ENCODE measurements around the gene KRT77. TPM values are rescaled to one million over a fixed set of nuclear protein-coding genes. Genes with fewer than 3 reads are reported as not detected.

The KRT77 gene
- total and polyA plus RNA-seq, 10 of the 15 experiments (the other 5 are each of a cell fraction or from before 2014, with no cell fraction given): not detected

DNA sequence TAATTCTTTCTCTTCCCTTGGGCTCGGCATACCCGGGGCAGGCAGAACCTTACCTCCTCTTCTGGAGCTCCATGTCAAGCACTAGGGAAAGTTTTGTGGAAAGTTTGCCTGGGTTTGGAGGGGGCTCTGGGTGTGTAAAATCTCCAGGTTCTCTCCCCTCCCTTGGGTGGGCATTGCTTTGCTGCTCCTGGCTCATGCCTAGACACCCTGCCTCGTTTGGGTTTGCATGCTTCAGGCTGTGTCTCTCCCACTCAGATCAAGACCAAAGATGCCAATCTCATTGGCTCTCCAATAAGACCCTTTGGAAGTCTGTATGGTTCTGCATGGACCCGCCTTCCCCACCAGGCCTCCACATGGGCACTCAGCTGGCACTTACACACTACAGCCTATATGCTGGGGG, 45.1 kb downstream of the KRT77 start (continued):
- TF ChIP-seq, protein P1, sequence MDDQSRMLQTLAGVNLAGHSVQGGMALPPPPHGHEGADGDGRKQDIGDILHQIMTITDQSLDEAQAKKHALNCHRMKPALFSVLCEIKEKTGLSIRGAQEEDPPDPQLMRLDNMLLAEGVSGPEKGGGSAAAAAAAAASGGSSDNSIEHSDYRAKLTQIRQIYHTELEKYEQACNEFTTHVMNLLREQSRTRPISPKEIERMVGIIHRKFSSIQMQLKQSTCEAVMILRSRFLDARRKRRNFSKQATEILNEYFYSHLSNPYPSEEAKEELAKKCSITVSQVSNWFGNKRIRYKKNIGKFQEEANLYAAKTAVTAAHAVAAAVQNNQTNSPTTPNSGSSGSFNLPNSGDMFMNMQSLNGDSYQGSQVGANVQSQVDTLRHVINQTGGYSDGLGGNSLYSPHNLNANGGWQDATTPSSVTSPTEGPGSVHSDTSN (IDR thresholded peaks at IDR 0.05; ENCODE audit: insufficient replicate concordance, low read depth, low read length): no peak
- TF ChIP-seq EGR1 (IDR thresholded peaks at IDR 0.05; ENCODE audit: borderline replicate concordance in 1 of 2, low read depth in 2 of 2, low read length in 2 of 2): no peak
- no peak for TF ChIP-seq STAT1 (conservative IDR thresholded peaks at IDR 0.05)
- no peak for TF ChIP-seq MEF2B (IDR thresholded peaks at IDR 0.05; ENCODE audit: partially characterized antibody, poor library complexity, severe bottlenecking)
- no peak for TF ChIP-seq IKZF2 (IDR thresholded peaks at IDR 0.05)
- no peak for TF ChIP-seq TBL1XR1 (IDR thresholded peaks at IDR 0.05; ENCODE audit: low read depth, low read length)
- TF ChIP-seq KDM1A (IDR thresholded peaks at IDR 0.05; ENCODE audit: borderline replicate concordance): no peak
- TF ChIP-seq RCOR1 (conservative IDR thresholded peaks at IDR 0.05; ENCODE audit: low read depth, low read length): no peak
- no peak for TF ChIP-seq STAT3 (IDR thresholded peaks at IDR 0.05; ENCODE audit: low read depth, low read length)

DNA sequence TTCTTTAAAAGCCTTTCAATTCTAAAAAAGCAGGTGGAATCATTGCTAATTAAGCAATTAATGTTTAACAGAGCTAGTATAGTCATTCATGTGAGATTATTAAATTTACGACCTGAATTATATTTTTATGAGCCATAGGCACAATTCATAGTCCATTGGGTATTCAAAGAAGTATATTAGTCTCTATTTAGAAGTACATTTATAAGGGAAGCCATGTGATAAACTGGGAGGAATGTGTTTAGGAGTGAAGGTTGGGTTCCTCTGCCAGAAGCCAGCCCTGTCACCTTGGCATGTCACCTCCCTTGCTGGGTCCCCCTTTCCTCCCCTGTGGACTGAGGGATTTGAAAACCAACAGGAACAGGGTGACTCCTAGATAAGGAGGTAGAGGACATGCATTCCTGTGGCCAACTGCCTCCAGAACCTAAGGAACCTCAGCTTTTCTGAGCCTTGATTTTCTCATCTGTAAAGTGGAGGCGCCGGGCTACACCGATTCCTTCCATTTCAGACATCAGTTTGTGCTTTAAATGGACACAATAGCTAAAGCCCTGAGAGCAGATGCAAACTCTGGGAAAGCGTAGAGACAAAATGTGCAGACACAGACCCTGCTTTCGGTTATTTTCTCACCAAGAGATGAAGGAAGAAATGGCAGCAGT, 45.9 kb downstream of the KRT77 start:
- ChIA-PET POLR2A (no interaction called here), CTCF (no interaction called here), RAD21 (ENCODE audit: unreplicated experiment) (no interaction called here), SMC1A (ENCODE audit: uncharacterized antibody, unreplicated experiment) (interaction anchor here (0.6 kb wide), 1 partner anchor 498 kb away, joined by 3 read pairs; no protein-coding TSS in a partner anchor)
- no peak overlapping the region for H3K9ac ChIP-seq (ENCODE audit: control insufficient read depth, insufficient read depth, low read length)
- no peak for FAIRE-seq
- H2AFZ ChIP-seq (ENCODE audit: control insufficient read depth, low read depth, low read length): no peak overlapping the region
- in situ Hi-C loops (cut with MboI): no loop called here
- BruUV-seq (replicated peaks): no TSS peak
- intact Hi-C loops (cut with micrococcal nuclease; ENCODE audit: unreplicated experiment): no loop called here
- no peaks in the 10 kb centered on the region for H4K20me1 ChIP-seq (ENCODE audit: control insufficient read depth, insufficient read depth)
- H3K79me2 ChIP-seq (ENCODE audit: control insufficient read depth, insufficient read depth, low read length): no peaks in the 10 kb centered on the region
- no peak overlapping the region for H3K4me2 ChIP-seq (ENCODE audit: control insufficient read depth, insufficient read depth)
- DNase-seq (ENCODE audit: low read depth, low spot score): no peak
- TF ChIP-seq, protein P2, sequence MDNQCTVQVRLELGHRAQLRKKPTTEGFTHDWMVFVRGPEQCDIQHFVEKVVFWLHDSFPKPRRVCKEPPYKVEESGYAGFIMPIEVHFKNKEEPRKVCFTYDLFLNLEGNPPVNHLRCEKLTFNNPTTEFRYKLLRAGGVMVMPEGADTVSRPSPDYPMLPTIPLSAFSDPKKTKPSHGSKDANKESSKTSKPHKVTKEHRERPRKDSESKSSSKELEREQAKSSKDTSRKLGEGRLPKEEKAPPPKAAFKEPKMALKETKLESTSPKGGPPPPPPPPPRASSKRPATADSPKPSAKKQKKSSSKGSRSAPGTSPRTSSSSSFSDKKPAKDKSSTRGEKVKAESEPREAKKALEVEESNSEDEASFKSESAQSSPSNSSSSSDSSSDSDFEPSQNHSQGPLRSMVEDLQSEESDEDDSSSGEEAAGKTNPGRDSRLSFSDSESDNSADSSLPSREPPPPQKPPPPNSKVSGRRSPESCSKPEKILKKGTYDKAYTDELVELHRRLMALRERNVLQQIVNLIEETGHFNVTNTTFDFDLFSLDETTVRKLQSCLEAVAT (IDR thresholded peaks at IDR 0.05): no peak
- TF ChIP-seq KAT2A (conservative IDR thresholded peaks at IDR 0.05; ENCODE audit: control insufficient read depth, low read depth, low read length) (no peak), POU2F2 (IDR thresholded peaks at IDR 0.05; ENCODE audit: borderline replicate concordance, low read depth, low read length) (no peak), MYB (IDR thresholded peaks at IDR 0.05; ENCODE audit: borderline replicate concordance, low read depth, low read length) (no peak), RB1 (IDR thresholded peaks at IDR 0.05; ENCODE audit: borderline replicate concordance) (no peak), RFX5 (IDR thresholded peaks at IDR 0.05; ENCODE audit: low read depth, low read length) (no peak)
- TF ChIP-seq, protein P3, sequence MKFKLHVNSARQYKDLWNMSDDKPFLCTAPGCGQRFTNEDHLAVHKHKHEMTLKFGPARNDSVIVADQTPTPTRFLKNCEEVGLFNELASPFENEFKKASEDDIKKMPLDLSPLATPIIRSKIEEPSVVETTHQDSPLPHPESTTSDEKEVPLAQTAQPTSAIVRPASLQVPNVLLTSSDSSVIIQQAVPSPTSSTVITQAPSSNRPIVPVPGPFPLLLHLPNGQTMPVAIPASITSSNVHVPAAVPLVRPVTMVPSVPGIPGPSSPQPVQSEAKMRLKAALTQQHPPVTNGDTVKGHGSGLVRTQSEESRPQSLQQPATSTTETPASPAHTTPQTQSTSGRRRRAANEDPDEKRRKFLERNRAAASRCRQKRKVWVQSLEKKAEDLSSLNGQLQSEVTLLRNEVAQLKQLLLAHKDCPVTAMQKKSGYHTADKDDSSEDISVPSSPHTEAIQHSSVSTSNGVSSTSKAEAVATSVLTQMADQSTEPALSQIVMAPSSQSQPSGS (IDR thresholded peaks at IDR 0.05; ENCODE audit: low read length): no peak
- TF ChIP-seq, protein P4, sequence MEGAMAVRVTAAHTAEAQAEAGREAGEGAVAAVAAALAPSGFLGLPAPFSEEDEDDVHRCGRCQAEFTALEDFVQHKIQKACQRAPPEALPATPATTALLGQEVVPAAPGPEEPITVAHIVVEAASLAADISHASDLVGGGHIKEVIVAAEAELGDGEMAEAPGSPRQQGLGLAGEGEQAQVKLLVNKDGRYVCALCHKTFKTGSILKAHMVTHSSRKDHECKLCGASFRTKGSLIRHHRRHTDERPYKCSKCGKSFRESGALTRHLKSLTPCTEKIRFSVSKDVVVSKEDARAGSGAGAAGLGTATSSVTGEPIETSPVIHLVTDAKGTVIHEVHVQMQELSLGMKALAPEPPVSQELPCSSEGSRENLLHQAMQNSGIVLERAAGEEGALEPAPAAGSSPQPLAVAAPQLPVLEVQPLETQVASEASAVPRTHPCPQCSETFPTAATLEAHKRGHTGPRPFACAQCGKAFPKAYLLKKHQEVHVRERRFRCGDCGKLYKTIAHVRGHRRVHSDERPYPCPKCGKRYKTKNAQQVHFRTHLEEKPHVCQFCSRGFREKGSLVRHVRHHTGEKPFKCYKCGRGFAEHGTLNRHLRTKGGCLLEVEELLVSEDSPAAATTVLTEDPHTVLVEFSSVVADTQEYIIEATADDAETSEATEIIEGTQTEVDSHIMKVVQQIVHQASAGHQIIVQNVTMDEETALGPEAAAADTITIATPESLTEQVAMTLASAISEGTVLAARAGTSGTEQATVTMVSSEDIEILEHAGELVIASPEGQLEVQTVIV (IDR thresholded peaks at IDR 0.05; ENCODE audit: borderline replicate concordance, partially characterized antibody): no peak
- no peaks in the 10 kb centered on the region for H3K4me1 ChIP-seq (ENCODE audit: control insufficient read depth, insufficient read depth, low read length)
- H3K4me3 ChIP-seq: no peak overlapping the region
- no peaks in the 10 kb centered on the region for H3K9me3 ChIP-seq (replicated peaks; ENCODE audit: control insufficient read depth, insufficient read depth, low read length)
- H3K36me3 ChIP-seq (ENCODE audit: control insufficient read depth in 2 of 2, insufficient read depth in 2 of 2, low read length in 1 of 2): no peaks in the 10 kb centered on the region
- 21% methylated on average over 6 of the region's 6 CpGs for WGBS (ENCODE audit: insufficient coverage, insufficient replicate concordance, low lambda C conversion rate, missing lambda C conversion rate)
- H3K27ac ChIP-seq (ENCODE audit: control insufficient read depth, insufficient read depth): no peak overlapping the region
- no peak for ATAC-seq
- peaks cover 3 to 6% of the 10 kb centered on the region in 2 experiments; a peak in 2 of 4 replicates for H3K27me3 ChIP-seq (replicated peaks in 1 of 2; ENCODE audit: control insufficient read depth in 2 of 2, insufficient read depth in 2 of 2, low read length in 1 of 2)

Measured in GM12878 (cell line).